Prostate gland (tissue), 2 donors: Measurements from ENCODE around the gene CHRNA4.

Experiments
- CTCF ChIP-seq, 4 experiments: fragments of 200-600 bp in 2 of 4; fragments of 450-650 bp in 2 of 4; sonication (generic) in 2 of 4; IDR thresholded peaks; 1 replicate in 3 of 4; 2 replicates in 1 of 4; pipeline ENCODE4 v1.5.1; 2016 to 2019; ENCODE audit warnings: antibody characterized with exemption in 4 of 4, mild to moderate bottlenecking in 2 of 4, moderate library complexity in 2 of 4
- POLR2A ChIP-seq: fragments of 450-650 bp; IDR thresholded peaks from one replicate; pipeline ENCODE4 v1.6.1; 2016; ENCODE audit warnings: antibody characterized with exemption, mild to moderate bottlenecking
- POLR2AphosphoS5 ChIP-seq: sonication (generic); formaldehyde crosslinking; IDR thresholded peaks from one replicate; pipeline ENCODE4 v1.6.1; 2017; ENCODE audit warnings: antibody characterized with exemption

- no peak for TF ChIP-seq POLR2A
- no peak for TF ChIP-seq CTCF (IDR thresholded peaks at IDR 0.05)
- no peak for TF ChIP-seq POLR2AphosphoS5
These were observed 65.3 kb downstream of the CHRNA4 start for GRCh38 chr20:63295846-63296245.
